Vagina (tissue), 2 donors: Measurements from ENCODE around the gene KLKB1.

Experiments used
- CTCF ChIP-seq, 3 experiments: fragments of 450-650 bp in 2 of 3; fragments of 200-600 bp in 1 of 3; sonication (generic) in 1 of 3; IDR thresholded peaks; one replicate each; pipeline ENCODE4 v1.5.1; 2017 to 2019; ENCODE audit warnings: antibody characterized with exemption in 3 of 3, mild to moderate bottlenecking in 2 of 3, moderate library complexity in 2 of 3
- POLR2A ChIP-seq, 2 donors: fragments of 450-650 bp; IDR thresholded peaks; one replicate each; pipeline ENCODE4 v1.6.1; 2017; ENCODE audit warnings: antibody characterized with exemption in 2 of 2, mild to moderate bottlenecking in 2 of 2, moderate library complexity in 2 of 2

- no peak for TF ChIP-seq CTCF (IDR thresholded peaks at IDR 0.05)
- TF ChIP-seq POLR2A (IDR thresholded peaks at IDR 0.05) = no peak
These were observed 39.6 kb downstream of the KLKB1 start for GRCh38 chr4:186266729-186267456.
